CD4-positive, alpha-beta T cell treated with Interleukin-4 for 4 hours (primary cell): ENCODE results near the gene IGF2BP3.
"Not testable (repeated sequence)": the region's sequence is repeated elsewhere in the genome, so short reads cannot be mapped to it uniquely, and the experiment has no call there.

Source experiments
- DNase-seq: peaks from one replicate; pipeline ENCODE4 v3.0.0-alpha.2; 2020

Gene IGF2BP3

GRCh38 chr7:23337374-23337773 lies 132.9 kb downstream of the IGF2BP3 start:
- DNase-seq = no peak

DNA sequence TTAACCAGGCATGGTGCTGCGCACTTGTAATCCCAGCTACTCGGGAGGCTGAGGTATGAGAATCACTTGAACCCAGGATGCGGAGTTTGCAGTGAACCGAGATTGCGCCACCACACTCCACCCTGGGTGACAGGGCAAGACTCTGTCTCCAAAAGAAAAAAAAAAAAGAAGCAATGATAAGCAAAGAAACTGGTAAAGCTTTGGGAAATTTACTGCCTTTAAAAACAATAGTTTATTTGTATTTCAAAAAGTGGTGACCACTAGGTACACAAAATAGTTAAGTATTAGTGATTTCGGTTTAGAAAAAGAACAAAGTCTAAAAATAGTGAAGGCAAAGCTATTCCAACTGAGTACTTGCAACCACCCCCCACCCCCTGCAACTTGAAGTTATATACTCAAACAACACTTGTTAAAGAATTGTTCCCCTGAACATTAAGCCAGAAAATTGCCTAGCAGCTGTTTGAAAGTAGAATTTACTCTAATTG lies 133.4 kb downstream of the IGF2BP3 start:
- no peak for DNase-seq

- no peak for DNase-seq
These were observed 134.2 kb downstream of the IGF2BP3 start for GRCh38 chr7:23336086-23336485.

- no peak for DNase-seq
These were observed 134.7 kb downstream of the IGF2BP3 start for GRCh38 chr7:23335621-23336020.

DNA sequence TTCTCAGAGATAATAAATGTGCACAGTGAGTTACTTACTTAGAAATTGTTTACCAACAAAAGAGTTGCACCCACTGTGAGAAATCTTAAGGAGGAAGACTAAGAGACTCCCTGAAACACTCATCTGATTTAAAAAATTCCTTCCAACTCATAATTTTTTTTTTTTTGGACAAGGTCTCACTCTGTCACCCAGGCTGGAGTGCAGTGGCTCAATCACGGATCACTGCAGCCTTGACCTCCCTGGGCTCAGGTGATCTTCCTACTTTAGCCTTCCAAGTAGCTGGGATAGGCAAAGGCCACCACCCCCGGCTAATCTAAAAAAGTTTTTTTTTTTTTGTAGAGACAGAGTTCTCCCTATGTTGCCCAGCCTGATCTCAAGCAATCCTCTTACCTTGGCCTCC lies 135.2 kb downstream of the IGF2BP3 start:
- no peak for DNase-seq

DNA sequence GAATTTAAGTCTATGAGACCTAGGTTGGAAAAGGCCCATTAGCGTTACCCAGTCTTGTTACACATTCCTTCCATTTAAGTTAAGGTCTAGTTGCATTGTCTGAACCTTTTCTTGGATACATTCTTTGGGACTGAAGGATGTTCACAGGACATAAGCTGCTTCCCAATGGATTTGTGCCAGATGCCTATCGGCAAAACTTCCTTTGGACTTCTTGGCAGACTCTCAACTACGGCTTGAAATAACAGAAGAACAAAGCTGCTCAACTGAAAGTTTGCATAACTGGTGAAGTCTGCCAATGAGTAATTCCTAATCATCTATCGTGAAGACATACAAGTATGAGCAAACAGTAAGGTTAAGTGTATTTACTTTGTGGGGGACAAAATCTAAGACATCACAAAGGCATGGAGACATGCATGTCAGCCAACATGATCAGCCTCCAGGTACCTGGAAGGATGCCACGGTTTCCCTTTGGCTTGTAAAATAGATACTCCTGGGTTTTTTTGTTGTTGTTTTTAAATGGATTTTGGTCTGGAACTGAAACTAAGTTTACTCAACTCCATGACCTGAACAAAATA lies 135.7 kb downstream of the IGF2BP3 start:
- no peak for DNase-seq

GRCh38 chr7:23333671-23334246 lies 136.5 kb downstream of the IGF2BP3 start:
- DNase-seq = no peak

DNA sequence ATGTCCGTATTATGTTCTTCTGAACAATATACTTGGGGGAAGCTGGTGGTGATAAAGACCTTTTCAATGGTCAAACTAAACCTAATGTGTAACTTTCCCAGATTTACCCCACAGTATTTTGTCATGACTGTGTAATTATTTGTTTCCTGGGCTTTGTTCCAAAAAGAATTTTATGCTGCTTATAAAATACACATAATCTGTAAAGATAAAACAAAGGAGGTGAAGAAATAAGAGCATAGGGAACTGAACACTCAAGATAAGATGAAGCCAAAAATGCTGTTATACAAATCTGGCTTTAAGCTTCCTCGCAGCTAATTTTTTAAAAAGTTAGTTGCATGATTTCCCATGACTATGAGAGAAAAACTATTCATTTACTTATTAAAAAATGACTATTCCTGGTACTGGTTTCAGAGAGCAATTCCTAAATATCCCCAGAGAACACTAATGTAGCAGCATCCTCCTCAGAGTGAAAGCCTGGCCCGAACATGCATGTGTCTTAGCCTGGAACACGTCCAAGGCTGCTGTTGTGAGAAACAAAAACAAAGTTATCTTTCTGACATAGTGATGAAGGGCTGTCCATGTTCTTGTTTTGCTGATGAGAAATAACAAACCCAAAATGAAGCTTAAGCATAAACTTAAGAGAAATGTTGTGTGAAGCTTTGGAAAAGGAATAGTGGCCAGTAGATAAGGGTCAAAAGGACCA lies 137.2 kb downstream of the IGF2BP3 start:
- DNase-seq = no peak

DNA sequence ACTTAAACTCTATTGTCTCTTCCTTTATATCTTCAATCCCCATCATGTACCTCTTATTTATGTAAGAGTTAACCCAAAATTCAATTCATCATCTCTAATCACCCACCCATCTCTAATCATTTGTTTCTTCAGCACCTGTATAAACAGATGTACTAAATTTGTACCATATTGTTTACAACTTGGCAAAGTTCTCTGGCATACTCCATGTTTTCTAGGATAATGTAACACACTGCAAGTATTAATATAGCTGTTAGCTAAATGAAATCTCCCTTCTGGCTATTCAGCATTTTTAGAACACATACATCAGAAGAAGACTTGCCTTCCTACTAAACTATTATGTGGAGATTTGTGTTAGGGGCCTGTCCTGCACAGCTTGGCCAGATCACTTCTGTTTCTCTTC lies 138.1 kb downstream of the IGF2BP3 start:
- DNase-seq = no peak

DNA sequence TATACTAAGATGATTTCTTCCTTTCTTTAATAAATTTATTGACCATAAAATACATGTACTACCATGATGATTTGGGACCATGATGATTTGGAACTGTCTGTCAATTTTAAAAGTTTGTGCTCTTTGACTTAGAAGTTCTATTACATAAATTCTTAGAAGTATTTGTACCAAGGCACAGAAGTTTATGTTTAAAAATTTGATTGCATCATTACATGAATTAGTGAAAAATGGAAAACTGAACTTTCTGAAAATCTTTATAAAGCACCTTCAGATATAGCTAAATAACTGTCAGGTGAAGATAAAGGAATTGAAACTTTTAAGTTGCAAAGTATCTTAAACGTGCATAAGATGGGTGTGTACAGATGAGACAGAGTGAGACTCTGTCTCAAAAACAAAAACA lies 139.2 kb downstream of the IGF2BP3 start:
- no peak for DNase-seq

DNA sequence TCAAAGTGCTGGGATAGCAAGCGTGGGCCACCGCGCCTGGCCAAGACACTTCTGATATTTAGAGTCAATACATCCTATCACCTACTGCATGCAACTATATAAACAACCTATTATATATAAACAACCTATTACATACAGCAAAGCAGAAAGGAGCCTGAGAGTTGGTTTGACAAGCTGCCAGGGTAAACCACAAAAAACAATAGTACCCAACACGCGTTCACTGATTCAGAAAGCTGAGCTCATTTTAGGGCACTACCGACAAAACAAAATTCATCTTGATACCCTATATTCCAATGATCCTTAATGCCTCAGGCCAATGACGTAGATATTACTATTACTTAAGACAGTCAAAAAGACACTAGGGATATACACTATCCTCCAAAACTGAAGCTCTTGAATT lies 154.9 kb downstream of the IGF2BP3 start:
- no peak for DNase-seq

- not testable (repeated sequence) for DNase-seq
These were observed 158.2 kb downstream of the IGF2BP3 start for GRCh38 chr7:23312141-23312540.

GRCh38 chr7:23308754-23309153 lies 161.5 kb downstream of the IGF2BP3 start:
- DNase-seq = no peak

DNA sequence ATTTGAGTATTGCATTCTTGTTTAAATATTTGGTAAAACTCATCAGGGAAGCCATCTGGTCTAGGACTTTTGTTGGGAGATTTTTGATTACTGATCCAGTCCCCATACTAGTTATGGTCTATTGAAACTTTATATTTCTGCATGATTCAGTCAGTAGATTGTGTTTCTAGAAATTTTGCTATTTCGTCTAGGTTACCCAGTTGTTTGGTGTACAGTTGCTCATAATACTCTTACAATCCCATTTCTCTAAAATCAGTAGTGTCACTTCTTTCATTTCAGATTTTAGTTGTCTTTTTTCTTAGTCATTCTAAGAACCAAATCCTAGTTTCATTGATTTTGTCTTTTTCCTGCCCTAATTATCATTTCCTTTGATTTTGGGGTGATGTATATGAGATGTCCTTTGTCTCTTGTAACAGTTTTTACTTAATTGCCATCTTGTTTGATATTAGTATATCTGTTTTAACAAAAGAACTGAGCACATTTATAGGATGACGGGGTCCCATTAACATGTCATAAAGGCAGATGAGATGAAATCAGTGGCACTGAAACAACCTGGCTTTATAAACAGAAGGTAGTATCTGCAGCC lies 163.3 kb downstream of the IGF2BP3 start:
- no peak for DNase-seq

- DNase-seq = no peak
These were observed 170.5 kb downstream of the IGF2BP3 start for GRCh38 chr7:23299770-23300300.

DNA sequence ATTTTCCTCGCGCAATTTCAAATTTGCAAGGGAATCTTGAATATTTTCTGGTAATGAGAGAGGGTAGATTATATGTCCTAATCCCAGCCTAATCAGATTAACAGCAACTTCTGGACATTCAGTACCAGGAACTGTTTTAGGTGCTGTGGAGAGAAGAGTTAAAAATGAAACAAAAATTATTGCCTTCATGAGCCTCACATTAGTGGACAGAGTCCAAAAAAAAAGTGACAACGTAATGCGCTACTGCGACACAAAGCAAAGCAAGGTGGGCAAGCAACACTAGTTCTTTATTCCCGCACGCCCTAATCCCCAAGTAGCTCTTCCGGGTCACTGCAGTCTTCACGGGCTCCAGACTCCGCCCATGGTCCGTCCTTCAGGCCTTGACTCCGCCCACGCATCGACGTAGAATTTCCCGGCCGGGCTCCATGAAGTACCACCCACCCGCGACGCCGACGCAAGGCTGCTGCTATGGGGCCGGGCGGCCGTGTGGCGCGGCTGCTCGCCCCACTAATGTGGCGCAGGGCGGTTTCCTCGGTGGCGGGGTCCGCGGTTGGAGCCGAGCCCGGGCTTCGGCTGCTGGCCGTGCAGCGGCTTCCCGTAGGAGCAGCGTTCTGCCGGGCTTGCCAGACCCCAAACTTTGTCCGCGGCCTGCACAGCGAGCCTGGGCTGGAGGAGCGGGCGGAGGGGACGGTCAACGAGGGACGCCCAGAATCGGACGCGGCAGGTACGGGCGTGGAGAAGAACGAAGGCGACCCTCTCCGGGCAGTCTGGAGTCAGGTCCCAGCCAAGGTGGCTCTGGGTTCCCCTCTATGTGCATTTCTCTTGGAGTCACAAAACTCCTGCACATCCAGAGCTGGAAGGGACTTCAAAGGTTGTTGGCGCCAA lies 171.2 kb downstream of the IGF2BP3 start, which contains the start of gene MALSU1:
MALSU1 (plus strand) TSS at position 455 of the 885 bp plus-strand sequence; CDS start at position 469, 14 bp downstream.
- DNase-seq = peak; percentile 94

DNA sequence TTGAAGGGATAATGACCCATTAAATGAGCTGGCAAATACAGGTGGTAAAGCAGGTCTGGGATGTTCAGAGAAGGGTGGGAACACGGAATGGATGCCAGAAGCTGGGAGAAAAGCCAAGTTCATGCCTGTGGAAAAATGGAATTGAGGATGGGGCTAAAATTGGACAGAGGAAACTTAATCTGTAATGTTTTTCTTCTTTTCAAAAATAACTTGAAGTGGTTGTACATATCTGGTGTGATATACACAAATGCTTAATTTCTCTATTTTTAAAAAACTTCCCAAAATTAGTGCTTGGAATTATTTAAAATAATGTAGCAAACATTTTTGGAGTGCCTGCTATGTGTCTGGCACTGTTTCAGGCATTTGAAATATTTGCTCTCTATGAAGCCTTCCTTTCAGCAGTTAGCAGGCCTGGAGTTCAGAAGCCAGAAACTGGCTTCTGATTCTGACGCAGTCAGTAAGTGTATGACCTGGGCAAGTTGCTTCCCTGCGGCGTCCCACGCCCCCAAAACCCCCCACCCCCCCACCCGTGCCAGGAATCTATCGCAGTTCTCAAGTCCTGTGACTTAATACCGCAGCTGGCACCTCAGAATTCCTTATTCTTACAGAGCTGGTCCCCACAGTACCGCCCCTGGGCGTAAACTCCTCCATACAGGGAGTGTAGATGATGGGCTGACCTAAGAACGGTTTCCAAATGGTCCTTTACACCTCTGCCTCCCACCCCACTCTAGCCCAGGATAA lies 172.0 kb downstream of the IGF2BP3 start:
- no peak for DNase-seq

DNA sequence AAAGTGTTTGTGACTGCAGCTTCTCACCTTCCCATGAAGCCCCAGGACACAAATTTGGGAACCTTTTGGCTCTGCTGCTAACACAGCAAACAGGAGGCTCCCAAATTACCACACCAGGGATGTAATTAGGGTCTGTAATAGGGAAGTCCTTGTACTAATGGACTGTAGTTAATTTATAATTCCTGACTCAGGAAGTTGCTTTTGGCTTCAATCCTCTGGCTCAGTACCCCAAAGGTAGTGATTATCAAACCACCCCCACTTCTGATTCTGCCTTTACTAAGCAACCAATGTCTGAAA lies 174.9 kb downstream of the IGF2BP3 start:
- DNase-seq = no peak

- no peak for DNase-seq
These were observed 175.5 kb downstream of the IGF2BP3 start for GRCh38 chr7:23294549-23295400.

DNA sequence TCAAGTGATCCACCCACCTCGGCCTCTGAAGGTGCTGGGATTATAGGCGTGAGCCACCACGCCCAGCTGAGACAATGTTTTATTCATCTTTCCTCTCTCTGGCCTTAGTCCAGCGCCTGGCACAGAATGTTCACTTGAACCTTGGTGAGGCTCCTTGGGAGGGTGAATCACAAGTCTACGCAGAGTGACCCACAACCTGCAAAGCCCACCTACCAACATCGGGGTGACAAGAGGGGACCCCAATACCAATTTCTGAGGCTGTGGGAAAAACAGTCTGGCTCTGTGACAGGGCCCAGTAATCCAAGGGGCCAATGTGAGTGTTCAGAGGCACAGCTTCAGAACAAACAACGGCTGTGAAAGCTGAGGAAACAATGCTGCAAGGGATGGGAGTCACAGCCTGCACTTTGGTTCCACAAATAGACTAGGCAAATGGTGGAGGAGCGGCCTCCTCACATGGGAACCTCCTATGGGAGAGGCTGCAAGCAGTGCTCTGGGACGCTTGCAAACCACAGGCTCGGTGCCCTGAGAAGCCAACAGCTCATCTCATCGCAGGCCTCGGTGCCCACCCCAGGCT lies 176.7 kb downstream of the IGF2BP3 start:
- DNase-seq = no peak

DNA sequence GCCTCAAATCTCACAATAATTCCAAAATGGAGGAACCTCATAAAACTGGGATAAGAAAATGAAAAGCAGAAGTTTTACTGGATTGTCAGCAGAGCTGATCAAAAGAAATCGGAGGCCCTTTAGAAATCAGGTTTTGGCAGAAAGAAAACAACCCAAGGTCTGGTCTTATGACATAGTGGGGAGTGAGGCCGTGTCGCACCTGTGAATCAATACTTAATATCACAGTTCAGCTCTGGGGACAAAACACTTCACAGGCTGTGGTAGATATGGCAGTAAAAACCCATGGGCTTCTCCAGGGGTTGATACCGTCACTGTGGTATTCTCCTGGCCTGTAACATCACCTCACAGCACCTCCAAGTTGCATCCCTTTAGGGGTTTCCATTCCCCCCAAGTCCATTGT lies 177.7 kb downstream of the IGF2BP3 start:
- no peak for DNase-seq
